HepG2 (cell line): ENCODE results near the gene PRKN. TPM values are rescaled to one million over a fixed set of nuclear protein-coding genes. Genes with fewer than 3 reads are reported as not detected.

Experiments used
- ATF6 ChIP-seq: sonication (generic); formaldehyde crosslinking; conservative IDR thresholded peaks from 2 replicates; pipeline ENCODE4 v1.4.0; 2020; ENCODE audit warnings: missing genetic modification reagents
- BCL6 ChIP-seq: IDR thresholded peaks from 2 replicates; pipeline ENCODE4 v1.6.1; 2016; ENCODE audit warnings: missing genetic modification reagents, missing compliant biosample characterization
- CENPT ChIP-seq: sonication (generic); formaldehyde crosslinking; IDR thresholded peaks from 2 replicates; pipeline ENCODE4 v1.8.0; 2022; ENCODE audit warnings: low read depth, mild to moderate bottlenecking, moderate library complexity, missing genetic modification reagents
- CENPX ChIP-seq: sonication (generic); formaldehyde crosslinking; IDR thresholded peaks from 2 replicates; pipeline ENCODE4 v1.9.0; 2021; ENCODE audit warnings: mild to moderate bottlenecking, missing genetic modification reagents, moderate library complexity
- ERF ChIP-seq: IDR thresholded peaks from 2 replicates; pipeline ENCODE4 v1.6.1; 2018; ENCODE audit warnings: missing biosample characterization, missing genetic modification reagents
- GPN1 ChIP-seq: sonication (generic); formaldehyde crosslinking; IDR thresholded peaks from 2 replicates; pipeline ENCODE4 v1.5.1; 2020; ENCODE audit warnings: missing genetic modification reagents, borderline replicate concordance
- IRF2 ChIP-seq: IDR thresholded peaks from 2 replicates; pipeline ENCODE4 v1.6.1; 2018; ENCODE audit warnings: missing genetic modification reagents, missing compliant biosample characterization
- KLF13 ChIP-seq: sonication (generic); formaldehyde crosslinking; IDR thresholded peaks from 2 replicates; pipeline ENCODE4 v1.4.0; 2020; ENCODE audit warnings: mild to moderate bottlenecking, missing genetic modification reagents
- MXD1 ChIP-seq: sonication (generic); formaldehyde crosslinking; IDR thresholded peaks from 2 replicates; pipeline ENCODE4 v1.4.0; 2020; ENCODE audit warnings: mild to moderate bottlenecking, missing genetic modification reagents
- NCOA1 ChIP-seq: sonication (generic); formaldehyde crosslinking; IDR thresholded peaks from 2 replicates; pipeline ENCODE4 v1.9.0; 2021; ENCODE audit warnings: missing genetic modification reagents
- SALL1 ChIP-seq: sonication (generic); formaldehyde crosslinking; IDR thresholded peaks from 2 replicates; pipeline ENCODE4 v1.8.0; 2022; ENCODE audit warnings: mild to moderate bottlenecking, missing genetic modification reagents
- SIX1 ChIP-seq: sonication (generic); formaldehyde crosslinking; IDR thresholded peaks from 2 replicates; pipeline ENCODE4 v1.4.0; 2020; ENCODE audit warnings: missing genetic modification reagents, borderline replicate concordance
- SMC3 ChIP-seq: IDR thresholded peaks from 2 replicates; pipeline ENCODE4 v1.6.1; 2011; ENCODE audit warnings: low read length, improper control_type of control experiment
- STAG1 ChIP-seq: sonication (generic); formaldehyde crosslinking; IDR thresholded peaks from 2 replicates; pipeline ENCODE4 v1.4.0; 2020; ENCODE audit warnings: missing genetic modification reagents
- TFE3 ChIP-seq: IDR thresholded peaks from 2 replicates; pipeline ENCODE4 v1.6.1; 2016
- TGIF2 ChIP-seq: IDR thresholded peaks from 2 replicates; pipeline ENCODE4 v1.6.1; 2016; ENCODE audit warnings: control low read depth, missing compliant biosample characterization
- ZBTB20 ChIP-seq: sonication (generic); formaldehyde crosslinking; IDR thresholded peaks from 2 replicates; pipeline ENCODE4 v1.8.1; 2023; ENCODE audit warnings: missing genetic modification reagents, low read depth, mild to moderate bottlenecking, borderline replicate concordance
- ZNF326 ChIP-seq: sonication (generic); formaldehyde crosslinking; IDR thresholded peaks from 2 replicates; pipeline ENCODE4 v1.4.0; 2020; ENCODE audit warnings: missing genetic modification reagents, borderline replicate concordance
- ZNF460 ChIP-seq: sonication (generic); formaldehyde crosslinking; IDR thresholded peaks from 2 replicates; pipeline ENCODE4 v1.5.1; 2020; ENCODE audit warnings: missing genetic modification reagents, mild to moderate bottlenecking, borderline replicate concordance
- ZNF501 ChIP-seq: sonication (generic); formaldehyde crosslinking; IDR thresholded peaks from 2 replicates; pipeline ENCODE4 v1.5.1; 2020; ENCODE audit warnings: mild to moderate bottlenecking, moderate library complexity, missing genetic modification reagents
- ZNF512B ChIP-seq: sonication (generic); formaldehyde crosslinking; IDR thresholded peaks from 2 replicates; pipeline ENCODE4 v1.5.1; 2020; ENCODE audit warnings: missing genetic modification reagents, mild to moderate bottlenecking, borderline replicate concordance
- ZNF569 ChIP-seq: sonication (generic); formaldehyde crosslinking; IDR thresholded peaks from 2 replicates; pipeline ENCODE4 v1.5.0; 2020; ENCODE audit warnings: mild to moderate bottlenecking, missing genetic modification reagents, moderate library complexity, borderline replicate concordance
- ZNF737 ChIP-seq: sonication (generic); formaldehyde crosslinking; IDR thresholded peaks from 2 replicates; pipeline ENCODE4 v1.5.0; 2020; ENCODE audit warnings: missing genetic modification reagents, mild to moderate bottlenecking, borderline replicate concordance
- ZNF747 ChIP-seq: sonication (generic); formaldehyde crosslinking; IDR thresholded peaks from 2 replicates; pipeline ENCODE4 v1.8.1; 2023; ENCODE audit warnings: missing genetic modification reagents, mild to moderate bottlenecking, borderline replicate concordance
- ZNF75D ChIP-seq: sonication (generic); formaldehyde crosslinking; IDR thresholded peaks from 2 replicates; pipeline ENCODE4 v1.8.1; 2023; ENCODE audit warnings: missing genetic modification reagents, mild to moderate bottlenecking, borderline replicate concordance
- ZNF780A ChIP-seq: sonication (generic); formaldehyde crosslinking; IDR thresholded peaks from 2 replicates; pipeline ENCODE4 v1.8.0; 2022; ENCODE audit warnings: mild to moderate bottlenecking, missing genetic modification reagents, moderate library complexity
- polyA plus RNA-seq, 8 experiments: library from polyadenylated mRNA; depleted of rRNA in 3 of 8; stranded (reverse) in 7 of 8; unstranded in 1 of 8; fragments of >200 nt; fragmentation: Illumina TruSeq in 4 of 8; extraction: Trizol in 4 of 8; gene quantifications; 2 replicates each; pipeline versions ENCODE4 v1.2.1 to v1.2.3, GENCODE V29; 2011 to 2016; ENCODE audit warnings: low read depth in 4 of 8, missing spikeins in 1 of 8, mixed read lengths in 1 of 8; ENCODE audit not compliant: insufficient read depth in 1 of 8
- total RNA-seq, 5 experiments: library from RNA; depleted of rRNA; stranded (reverse); fragments of >200 nt; fragmentation: Illumina TruSeq; extraction: Trizol; gene quantifications; 2 replicates each; pipeline ENCODE4 v1.2.3, GENCODE V29; 2016; ENCODE audit warnings: low read depth in 1 of 5

PRKN gene
- total and polyA plus RNA-seq, 2 of the 13 experiments (the other 11 are each of a cell fraction or from before 2014, with no cell fraction given): 0.31 to 0.44 TPM

GRCh38 chr6:161370880-161371279 lies 1356.7 kb downstream of the PRKN start (continued):
- TF ChIP-seq SMC3 (peak; percentile 82), CENPT (CRISPR knock-in tag) (no peak), SALL1 (peak; percentile 49; the same call in 1 of the 2 replicates), SIX1 (no peak), ZNF780A (CRISPR knock-in tag) (no peak), STAG1 (peak; percentile 95), NCOA1 (no peak), ZNF326 (no peak), ZNF569 (CRISPR knock-in tag) (no peak), GPN1 (CRISPR knock-in tag) (no peak), ZNF501 (CRISPR knock-in tag) (peak; percentile 61; the same call in 1 of the 2 replicates), MXD1 (CRISPR knock-in tag) (no peak), ZNF75D (CRISPR knock-in tag) (no peak), ZNF460 (CRISPR knock-in tag) (no peak), ZNF737 (CRISPR knock-in tag) (no peak), ZNF747 (CRISPR knock-in tag) (no peak), IRF2 (CRISPR knock-in tag) (no peak), TGIF2 (CRISPR knock-in tag) (0 out of 2 replicates have a peak, but pooled peaks have one; percentile 31), ZBTB20 (no peak), CENPX (CRISPR knock-in tag) (no peak), KLF13 (CRISPR knock-in tag) (no peak), BCL6 (CRISPR knock-in tag) (no peak), ATF6 (no peak), ERF (CRISPR knock-in tag) (peak; percentile 41; the same call in 1 of the 2 replicates), ZNF512B (CRISPR knock-in tag) (no peak), TFE3 (CRISPR knock-in tag) (no peak)
